Tibial artery (tissue), 4 donors: ENCODE results near the gene SH3RF1.

Experiments
- DNase-seq, 2 donors: peaks; one replicate each; pipeline ENCODE4 v3.0.0-alpha.2; 2019
- H3K27ac ChIP-seq, 2 donors: fragments of 200-600 bp; sonication (generic) in 1 of 2; 1 replicate in 1 of 2; 2 replicates in 1 of 2; pipeline ENCODE4 v1.5.1; 2018 to 2019; ENCODE audit warnings: mild to moderate bottlenecking in 1 of 2
- H3K27me3 ChIP-seq, 2 donors: fragments of 200-600 bp; sonication (generic) in 1 of 2; one replicate each; pipeline versions ENCODE4 v1.5.1 to v1.6.0; 2016 to 2019
- H3K36me3 ChIP-seq, 3 donors: fragments of 200-600 bp; sonication (generic) in 2 of 3; one replicate each; pipeline ENCODE4 v1.5.1; 2016 to 2019; ENCODE audit warnings: mild to moderate bottlenecking in 2 of 3
- H3K4me1 ChIP-seq, 4 donors: fragments of 200-600 bp; sonication (generic) in 2 of 4; 1 replicate in 3 of 4; 2 replicates in 1 of 4; pipeline ENCODE4 v1.5.1; 2016 to 2019
- H3K4me3 ChIP-seq, 2 donors: fragments of 200-600 bp; sonication (generic) in 1 of 2; 1 replicate in 1 of 2; 2 replicates in 1 of 2; pipeline ENCODE4 v1.5.1; 2018 to 2019; ENCODE audit warnings: mild to moderate bottlenecking in 2 of 2
- H3K9me3 ChIP-seq, 3 donors: fragments of 200-600 bp; sonication (generic) in 1 of 3; one replicate each; pipeline ENCODE4 v1.5.1; 2016 to 2019
- CTCF ChIP-seq, 2 experiments: fragments of 200-600 bp in 1 of 2; fragments of 450-650 bp in 1 of 2; IDR thresholded peaks; one replicate each; pipeline ENCODE4 v1.5.1; 2017 to 2019; ENCODE audit warnings: antibody characterized with exemption in 2 of 2, mild to moderate bottlenecking in 1 of 2, moderate library complexity in 1 of 2
- intact Hi-C: fragments of 100-400 bp; cut with DNase I; formaldehyde crosslinking; loops from one replicate; pipeline ENCODE4 v1.15.0; 2023; ENCODE audit warnings: low total_unique reads

SH3RF1 gene

DNA sequence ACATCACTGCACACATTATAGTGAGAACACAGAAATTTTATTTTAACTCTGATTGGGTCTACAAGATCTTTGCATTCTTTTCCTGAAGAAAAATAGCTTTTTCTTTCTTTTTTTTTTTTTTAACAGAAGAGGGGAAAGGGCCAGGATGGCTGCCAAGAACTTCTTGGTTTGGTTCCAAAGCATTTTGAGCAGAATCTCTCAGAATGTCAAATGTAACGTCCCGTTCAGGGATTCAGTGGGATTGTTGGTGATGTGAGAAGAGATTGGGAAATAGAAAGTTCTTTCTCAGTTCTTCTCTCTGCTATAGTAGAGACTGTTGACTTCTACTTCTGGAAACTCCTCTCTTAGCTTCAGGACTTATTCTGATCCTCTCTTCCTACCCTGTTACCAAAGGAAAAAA lies 189.8 kb downstream of the SH3RF1 start:
- no peak for TF ChIP-seq CTCF (IDR thresholded peaks at IDR 0.05)
- peak in 1 of 2 donors; percentile 41 for DNase-seq
- Histone ChIP-seq H3K9me3 (no peaks in the 10 kb centered on the region), H3K36me3 (no peaks in the 10 kb centered on the region), H3K27ac (peak overlapping the region; percentile 54 to 59), H3K4me3 (no peak overlapping the region), H3K27me3 (no peaks in the 10 kb centered on the region), H3K4me1 (peaks cover 0 to 23% (median 12%) of the 10 kb centered on the region in 4 donors)
- intact Hi-C loops = no loop called here

GRCh38 chr4:169079942-169080827 lies 190.6 kb downstream of the SH3RF1 start:
- intact Hi-C loops = no loop called here
- peaks cover 0 to 23% (median 12%) of the 10 kb centered on the region in 4 donors for H3K4me1 ChIP-seq
- H3K27me3 ChIP-seq = no peaks in the 10 kb centered on the region
- H3K27ac ChIP-seq = peak overlapping the region; percentile 54 to 59
- H3K4me3 ChIP-seq = no peak overlapping the region
- DNase-seq = peak; percentile 73 to 74
- no peaks in the 10 kb centered on the region for H3K9me3 ChIP-seq
- H3K36me3 ChIP-seq = no peaks in the 10 kb centered on the region
- no peak for TF ChIP-seq CTCF (IDR thresholded peaks at IDR 0.05)

DNA sequence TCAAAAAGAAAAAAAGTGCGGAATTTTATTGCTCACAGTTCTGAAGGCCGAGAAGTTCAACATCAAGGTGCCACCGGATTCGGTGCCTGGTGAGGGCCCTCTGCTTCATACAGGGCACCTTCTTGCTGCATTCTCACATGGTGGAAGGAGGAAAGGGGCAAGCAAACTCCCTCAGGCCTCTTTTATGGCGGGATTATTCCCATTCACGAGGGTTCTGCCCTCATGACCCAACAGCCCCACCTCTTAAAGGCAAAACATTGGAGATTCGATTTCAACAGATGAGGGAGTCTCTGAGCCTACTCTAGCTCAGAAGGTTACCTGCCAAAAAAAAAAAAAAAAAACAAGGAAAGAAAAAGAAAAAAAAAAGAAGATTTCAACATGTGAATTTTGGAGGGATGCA lies 196.6 kb downstream of the SH3RF1 start:
- H3K27ac ChIP-seq = no peak overlapping the region
- no peaks in the 10 kb centered on the region for H3K27me3 ChIP-seq
- H3K4me1 ChIP-seq = peaks cover 0 to 10% (median 5%) of the 10 kb centered on the region in 4 donors
- DNase-seq = no peak
- TF ChIP-seq CTCF (IDR thresholded peaks at IDR 0.05) = no peak
- intact Hi-C loops = no loop called here
- H3K36me3 ChIP-seq = no peaks in the 10 kb centered on the region
- no peak overlapping the region for H3K4me3 ChIP-seq
- H3K9me3 ChIP-seq = no peaks in the 10 kb centered on the region

- intact Hi-C loops = no loop called here
- TF ChIP-seq CTCF (IDR thresholded peaks at IDR 0.05) = no peak
- Histone ChIP-seq H3K4me3 (no peak overlapping the region), H3K9me3 (no peaks in the 10 kb centered on the region), H3K36me3 (no peaks in the 10 kb centered on the region), H3K27ac (no peak overlapping the region), H3K4me1 (peaks cover 0 to 10% (median 5%) of the 10 kb centered on the region in 4 donors), H3K27me3 (no peaks in the 10 kb centered on the region)
- no peak for DNase-seq
These were observed 199.0 kb downstream of the SH3RF1 start for GRCh38 chr4:169071747-169072146.

GRCh38 chr4:169070895-169071218 lies 199.9 kb downstream of the SH3RF1 start:
- Histone ChIP-seq H3K4me1 (peaks cover 0 to 10% (median 5%) of the 10 kb centered on the region in 4 donors), H3K4me3 (no peak overlapping the region), H3K9me3 (no peaks in the 10 kb centered on the region), H3K36me3 (no peaks in the 10 kb centered on the region), H3K27me3 (no peaks in the 10 kb centered on the region), H3K27ac (peak overlapping the region in 1 of 2 donors; percentile 16)
- no peak for TF ChIP-seq CTCF (IDR thresholded peaks at IDR 0.05)
- DNase-seq = no peak
- intact Hi-C loops = no loop called here
